GM12878 (cell line): ENCODE measurements around the gene EPAS1. TPM values are rescaled to one million over a fixed set of nuclear protein-coding genes. Genes with fewer than 3 reads are reported as not detected.

Experiments used
- ATAC-seq: fragments of 200-7000 bp; cut with Tn5 transposase; 3 replicates; pipeline ENCODE4 v1.9.1; 2020; ENCODE audit warnings: mild to moderate bottlenecking, moderate library complexity
- BruUV-seq: library from RNA; stranded (reverse); fragments of 400-500 nt; replicated peaks from 2 replicates; lab custom pipeline; 2021; lab: Mats Ljungman, UMichigan
- CTCF ChIA-PET: fragments of 300-600 bp; sonication (Branson Sonifier 250); formaldehyde crosslinking; extraction: SDS; loops from one replicate; lab custom pipeline; 2021; ENCODE audit warnings: inconsistent platforms; lab: Yijun Ruan, JAX
- POLR2A ChIA-PET: fragments of 350-600 bp; formaldehyde crosslinking; extraction: SDS; loops from one replicate; lab custom pipeline; 2021; ENCODE audit warnings: inconsistent platforms; lab: Charles Lee
- RAD21 ChIA-PET: fragments of 300-600 bp; sonication (Branson Sonifier 250); formaldehyde crosslinking; loops from one replicate; lab custom pipeline; 2023; ENCODE audit warnings: antibody characterized with exemption; ENCODE audit not compliant: unreplicated experiment; lab: Charles Lee
- SMC1A ChIA-PET: fragments of 300-600 bp; sonication (Branson Sonifier 250); formaldehyde crosslinking; loops from one replicate; lab custom pipeline; 2023; ENCODE audit not compliant: unreplicated experiment, uncharacterized antibody; lab: Charles Lee
- DNase-seq: peaks from one replicate; pipeline ENCODE4 v3.0.0-alpha.2; 2011; ENCODE audit warnings: low read depth, low spot score
- FAIRE-seq: peaks from 3 replicates; lab custom pipeline; 2011; peaks lifted over from hg19 to GRCh38; lab: Jason Lieb, UNC
- H2AFZ ChIP-seq: 2 replicates; pipeline ENCODE4 v1.6.0; 2011; ENCODE audit warnings: low read depth, low read length, control low read depth; ENCODE audit not compliant: control insufficient read depth
- H3K27ac ChIP-seq: 2 replicates; pipeline ENCODE4 v1.5.1; 2011; ENCODE audit warnings: control low read depth; ENCODE audit not compliant: control insufficient read depth, insufficient read depth
- H3K27me3 ChIP-seq, 2 experiments: replicated peaks in 1 of 2; 2 replicates each; pipeline versions ENCODE4 v1.6.0 to v1.6.1; 2011; ENCODE audit warnings: low read length in 1 of 2; ENCODE audit not compliant: control insufficient read depth in 2 of 2, insufficient read depth in 2 of 2
- H3K36me3 ChIP-seq, 2 experiments: 2 replicates each; pipeline ENCODE4 v1.5.1; 2011; ENCODE audit warnings: low read length in 1 of 2; ENCODE audit not compliant: control insufficient read depth in 2 of 2, insufficient read depth in 2 of 2
- H3K4me1 ChIP-seq: 2 replicates; pipeline ENCODE4 v1.6.1; 2011; ENCODE audit warnings: mild to moderate bottlenecking, low read length, moderate library complexity, mixed read lengths; ENCODE audit not compliant: control insufficient read depth, insufficient read depth
- H3K4me2 ChIP-seq: 2 replicates; pipeline ENCODE4 v1.6.0; 2011; ENCODE audit warnings: control low read depth; ENCODE audit not compliant: control insufficient read depth, insufficient read depth
- H3K4me3 ChIP-seq: fragments of 200-600 bp; sonication (generic); 2 replicates; pipeline ENCODE4 v1.5.1; 2016
- H3K79me2 ChIP-seq: 2 replicates; pipeline ENCODE4 v1.6.0; 2011; ENCODE audit warnings: low read length; ENCODE audit not compliant: control insufficient read depth, insufficient read depth
- H3K9ac ChIP-seq: 2 replicates; pipeline ENCODE4 v1.8.0; 2011; ENCODE audit warnings: low read length, control low read depth, mixed read lengths; ENCODE audit not compliant: control insufficient read depth, insufficient read depth
- H3K9me3 ChIP-seq: replicated peaks from 3 replicates; pipeline ENCODE4 v1.5.1; 2011; ENCODE audit warnings: mild to moderate bottlenecking, low read length; ENCODE audit not compliant: control insufficient read depth, insufficient read depth
- H4K20me1 ChIP-seq: 2 replicates; pipeline ENCODE4 v1.6.0; 2011; ENCODE audit not compliant: control insufficient read depth, insufficient read depth
- LARP7 ChIP-seq: fragments of 450-650 bp; IDR thresholded peaks from 2 replicates; pipeline ENCODE4 v1.6.1; 2017; ENCODE audit warnings: mild to moderate bottlenecking
- PML ChIP-seq: IDR thresholded peaks from 2 replicates; pipeline ENCODE4 v1.6.1; 2012; ENCODE audit warnings: low read length, inconsistent platforms
- REST ChIP-seq: IDR thresholded peaks from 2 replicates; pipeline ENCODE4 v1.6.1; 2012; ENCODE audit warnings: mild to moderate bottlenecking, low read depth, low read length
- SIX5 ChIP-seq: IDR thresholded peaks from 2 replicates; pipeline ENCODE4 v1.6.1; 2011; ENCODE audit warnings: mild to moderate bottlenecking, low read depth, low read length, moderate library complexity; ENCODE audit not compliant: severe bottlenecking
- SREBF1 ChIP-seq: IDR thresholded peaks from 2 replicates; pipeline ENCODE4 v1.6.1; 2012; ENCODE audit warnings: mild to moderate bottlenecking, low read length
- TCF12 ChIP-seq: IDR thresholded peaks from 2 replicates; pipeline ENCODE4 v1.6.1; 2011; ENCODE audit warnings: low read depth, mild to moderate bottlenecking, low read length
- YBX1 ChIP-seq: fragments of 450-650 bp; IDR thresholded peaks from 2 replicates; pipeline ENCODE4 v1.6.1; 2016; ENCODE audit warnings: antibody characterized with exemption
- WGBS: methylation state at CpG from one replicate; pipeline ENCODE4 v1.1.6; 2016; ENCODE audit warnings: low lambda C conversion rate; ENCODE audit not compliant: insufficient replicate concordance, insufficient coverage; ENCODE audit errors: missing lambda C conversion rate; 5-methylcytosine and 5-hydroxymethylcytosine counted together
- in situ Hi-C: fragments of 300-500 bp; cut with MboI; formaldehyde crosslinking; loops from 9 replicates; pipeline ENCODE4 v1.14.3; 2018; ENCODE audit warnings: mixed read lengths
- intact Hi-C: fragments of 100-400 bp; cut with micrococcal nuclease; formaldehyde crosslinking; loops from one replicate; pipeline ENCODE4 v1.14.2; 2022; ENCODE audit not compliant: unreplicated experiment
- polyA plus RNA-seq, 11 experiments: library from polyadenylated mRNA; depleted of rRNA in 4 of 11; unstranded in 6 of 11; stranded (reverse) in 5 of 11; fragments of >200 nt; fragmentation: Nextera tagmentation in 4 of 11; fragmentation: Illumina TruSeq in 1 of 11; extraction: Ambion mirVana in 4 of 11; extraction: Trizol in 1 of 11; gene quantifications; 1 replicate in 1 of 11; 2 replicates in 10 of 11; pipeline versions ENCODE4 v1.2.1 to v1.2.3, GENCODE V29; 2011 to 2016; ENCODE audit warnings: inconsistent platforms in 2 of 11, missing spikeins in 2 of 11, low read depth in 1 of 11
- total RNA-seq, 4 experiments: library from RNA; depleted of rRNA in 3 of 4; stranded (reverse); fragments of >200 nt in 3 of 4; fragmentation: Illumina TruSeq in 1 of 4; extraction: Trizol in 1 of 4; gene quantifications; 2 replicates each; pipeline versions ENCODE4 v1.2.1 to v1.2.3, GENCODE V29; 2013 to 2021
- TF ChIP-seq, protein P1 (sequence below): fragments of 450-650 bp; IDR thresholded peaks from 2 replicates; pipeline ENCODE4 v1.6.1; 2017; ENCODE audit warnings: mild to moderate bottlenecking, moderate library complexity

EPAS1 gene
- total and polyA plus RNA-seq, 10 of the 15 experiments (the other 5 are each of a cell fraction or from before 2014, with no cell fraction given): 0.11 to 22.0 (median 1.3) TPM; not detected in 1

- TF ChIP-seq TCF12 (no peak), YBX1 (no peak), LARP7 (no peak), REST (no peak), SIX5 (no peak)
These were observed 15.3 kb upstream of the EPAS1 start (continued) for GRCh38 chr2:46281939-46282338.

GRCh38 chr2:46283693-46284092 lies 13.5 kb upstream of the EPAS1 start:
- Histone ChIP-seq H3K9me3 (no peaks in the 10 kb centered on the region), H3K4me2 (no peak overlapping the region)
- CTCF ChIA-PET: interaction anchor here (0.7 to 1.6 kb wide), 3 partner anchors 10 to 93 kb away, joined by 3 to 4 read pairs (median 3); no protein-coding TSS in a partner anchor
- DNase-seq: no peak
- TF ChIP-seq, protein P1, sequence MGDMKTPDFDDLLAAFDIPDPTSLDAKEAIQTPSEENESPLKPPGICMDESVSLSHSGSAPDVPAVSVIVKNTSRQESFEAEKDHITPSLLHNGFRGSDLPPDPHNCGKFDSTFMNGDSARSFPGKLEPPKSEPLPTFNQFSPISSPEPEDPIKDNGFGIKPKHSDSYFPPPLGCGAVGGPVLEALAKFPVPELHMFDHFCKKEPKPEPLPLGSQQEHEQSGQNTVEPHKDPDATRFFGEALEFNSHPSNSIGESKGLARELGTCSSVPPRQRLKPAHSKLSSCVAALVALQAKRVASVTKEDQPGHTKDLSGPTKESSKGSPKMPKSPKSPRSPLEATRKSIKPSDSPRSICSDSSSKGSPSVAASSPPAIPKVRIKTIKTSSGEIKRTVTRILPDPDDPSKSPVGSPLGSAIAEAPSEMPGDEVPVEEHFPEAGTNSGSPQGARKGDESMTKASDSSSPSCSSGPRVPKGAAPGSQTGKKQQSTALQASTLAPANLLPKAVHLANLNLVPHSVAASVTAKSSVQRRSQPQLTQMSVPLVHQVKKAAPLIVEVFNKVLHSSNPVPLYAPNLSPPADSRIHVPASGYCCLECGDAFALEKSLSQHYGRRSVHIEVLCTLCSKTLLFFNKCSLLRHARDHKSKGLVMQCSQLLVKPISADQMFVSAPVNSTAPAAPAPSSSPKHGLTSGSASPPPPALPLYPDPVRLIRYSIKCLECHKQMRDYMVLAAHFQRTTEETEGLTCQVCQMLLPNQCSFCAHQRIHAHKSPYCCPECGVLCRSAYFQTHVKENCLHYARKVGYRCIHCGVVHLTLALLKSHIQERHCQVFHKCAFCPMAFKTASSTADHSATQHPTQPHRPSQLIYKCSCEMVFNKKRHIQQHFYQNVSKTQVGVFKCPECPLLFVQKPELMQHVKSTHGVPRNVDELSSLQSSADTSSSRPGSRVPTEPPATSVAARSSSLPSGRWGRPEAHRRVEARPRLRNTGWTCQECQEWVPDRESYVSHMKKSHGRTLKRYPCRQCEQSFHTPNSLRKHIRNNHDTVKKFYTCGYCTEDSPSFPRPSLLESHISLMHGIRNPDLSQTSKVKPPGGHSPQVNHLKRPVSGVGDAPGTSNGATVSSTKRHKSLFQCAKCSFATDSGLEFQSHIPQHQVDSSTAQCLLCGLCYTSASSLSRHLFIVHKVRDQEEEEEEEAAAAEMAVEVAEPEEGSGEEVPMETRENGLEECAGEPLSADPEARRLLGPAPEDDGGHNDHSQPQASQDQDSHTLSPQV: no peak
- no peak for TF ChIP-seq PML
- TF ChIP-seq SREBF1: no peak
- TF ChIP-seq, all 136 proteins: peak for 0
- in situ Hi-C loops (no loop called here), intact Hi-C loops (no loop called here)
- Histone ChIP-seq H3K36me3 (no peaks in the 10 kb centered on the region), H3K79me2 (no peaks in the 10 kb centered on the region), H3K9ac (no peak overlapping the region), H2AFZ (no peak overlapping the region), H3K4me3 (no peak overlapping the region), H3K4me1 (no peaks in the 10 kb centered on the region), H3K27ac (no peak overlapping the region), H4K20me1 (no peaks in the 10 kb centered on the region), H3K27me3 (peaks cover 0 to 2% of the 10 kb centered on the region in 2 experiments; a peak in 1 of 4 replicates)
- SMC1A ChIA-PET: interaction anchor here (0.7 to 2.1 kb wide), 5 partner anchors 10 to 221 kb away, joined by 3 to 8 read pairs (median 4); no protein-coding TSS in a partner anchor
- 16% methylated on average over 3 of the region's 3 CpGs for WGBS
- POLR2A ChIA-PET: no interaction called here
- ATAC-seq (no peak), FAIRE-seq (no peak)
- BruUV-seq: no TSS peak
- RAD21 ChIA-PET: interaction anchor here (0.9 to 1.5 kb wide), 3 partner anchors 11 to 54 kb away, joined by 3 to 6 read pairs (median 5); no protein-coding TSS in a partner anchor
